Parathyroid adenoma (tissue), 2 donors: ENCODE measurements around the gene GFRA3.

Experiments used
- H2AFZ ChIP-seq: fragments of 300-600 bp; sonication (generic); one replicate; pipeline ENCODE4 v1.7.0; 2017; ENCODE audit warnings: antibody characterized with exemption, mild to moderate bottlenecking
- H3K27ac ChIP-seq: fragments of 300-600 bp; sonication (generic); one replicate; pipeline ENCODE4 v1.7.0; 2017
- H3K27me3 ChIP-seq: fragments of 300-600 bp; sonication (generic); one replicate; pipeline ENCODE4 v1.7.0; 2017; ENCODE audit warnings: low read length; ENCODE audit not compliant: control insufficient read depth, insufficient read depth
- H3K36me3 ChIP-seq: fragments of 300-600 bp; sonication (generic); one replicate; pipeline ENCODE4 v1.7.0; 2017; ENCODE audit warnings: low read length; ENCODE audit not compliant: control insufficient read depth, insufficient read depth
- H3K4me1 ChIP-seq: fragments of 300-600 bp; sonication (generic); one replicate; pipeline ENCODE4 v1.7.0; 2017; ENCODE audit warnings: control low read depth
- H3K4me2 ChIP-seq: fragments of 300-600 bp; sonication (generic); one replicate; pipeline ENCODE4 v1.7.0; 2017; ENCODE audit warnings: low read length
- H3K4me3 ChIP-seq: fragments of 300-600 bp; sonication (generic); one replicate; pipeline ENCODE4 v1.7.0; 2017; ENCODE audit warnings: low read depth, low read length
- H3K79me2 ChIP-seq: fragments of 300-600 bp; sonication (generic); one replicate; pipeline ENCODE4 v1.7.0; 2017; ENCODE audit warnings: control low read depth
- H3K9ac ChIP-seq: fragments of 300-600 bp; sonication (generic); one replicate; pipeline ENCODE4 v1.7.0; 2017; ENCODE audit warnings: mild to moderate bottlenecking
- H3K9me3 ChIP-seq: fragments of 300-600 bp; sonication (generic); one replicate; pipeline ENCODE4 v1.7.0; 2017; ENCODE audit warnings: low read length; ENCODE audit not compliant: control insufficient read depth
- TF ChIP-seq, protein P1 (sequence below): fragments of 300-600 bp; sonication (generic); IDR thresholded peaks from one replicate; pipeline ENCODE4 v1.7.0; 2017; ENCODE audit warnings: antibody characterized with exemption, mild to moderate bottlenecking
- donor health status: primary hyperparathyroidism.

The GFRA3 gene

GRCh38 chr5:138271281-138271680, 3.1 kb downstream of the GFRA3 start:
- Histone ChIP-seq H3K36me3 (no peaks in the 10 kb centered on the region), H3K4me3 (no peak overlapping the region), H3K79me2 (no peaks in the 10 kb centered on the region), H3K4me2 (no peak overlapping the region), H3K27ac (no peak overlapping the region), H2AFZ (no peak overlapping the region), H3K27me3 (no peaks in the 10 kb centered on the region), H3K9me3 (no peaks in the 10 kb centered on the region), H3K9ac (no peak overlapping the region), H3K4me1 (peaks cover 3% of the 10 kb centered on the region)
- TF ChIP-seq, protein P1, sequence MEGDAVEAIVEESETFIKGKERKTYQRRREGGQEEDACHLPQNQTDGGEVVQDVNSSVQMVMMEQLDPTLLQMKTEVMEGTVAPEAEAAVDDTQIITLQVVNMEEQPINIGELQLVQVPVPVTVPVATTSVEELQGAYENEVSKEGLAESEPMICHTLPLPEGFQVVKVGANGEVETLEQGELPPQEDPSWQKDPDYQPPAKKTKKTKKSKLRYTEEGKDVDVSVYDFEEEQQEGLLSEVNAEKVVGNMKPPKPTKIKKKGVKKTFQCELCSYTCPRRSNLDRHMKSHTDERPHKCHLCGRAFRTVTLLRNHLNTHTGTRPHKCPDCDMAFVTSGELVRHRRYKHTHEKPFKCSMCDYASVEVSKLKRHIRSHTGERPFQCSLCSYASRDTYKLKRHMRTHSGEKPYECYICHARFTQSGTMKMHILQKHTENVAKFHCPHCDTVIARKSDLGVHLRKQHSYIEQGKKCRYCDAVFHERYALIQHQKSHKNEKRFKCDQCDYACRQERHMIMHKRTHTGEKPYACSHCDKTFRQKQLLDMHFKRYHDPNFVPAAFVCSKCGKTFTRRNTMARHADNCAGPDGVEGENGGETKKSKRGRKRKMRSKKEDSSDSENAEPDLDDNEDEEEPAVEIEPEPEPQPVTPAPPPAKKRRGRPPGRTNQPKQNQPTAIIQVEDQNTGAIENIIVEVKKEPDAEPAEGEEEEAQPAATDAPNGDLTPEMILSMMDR, result no peak

- Histone ChIP-seq H3K4me1 (no peaks in the 10 kb centered on the region), H3K36me3 (no peaks in the 10 kb centered on the region), H3K9me3 (no peaks in the 10 kb centered on the region), H2AFZ (no peak overlapping the region), H3K27me3 (no peaks in the 10 kb centered on the region), H3K79me2 (no peaks in the 10 kb centered on the region), H3K9ac (no peak overlapping the region), H3K4me2 (no peak overlapping the region), H3K27ac (no peak overlapping the region), H3K4me3 (no peak overlapping the region)
- TF ChIP-seq, protein P1, result no peak
Measured at GRCh38 chr5:138264183-138264582, 10.2 kb downstream of the GFRA3 start.

DNA sequence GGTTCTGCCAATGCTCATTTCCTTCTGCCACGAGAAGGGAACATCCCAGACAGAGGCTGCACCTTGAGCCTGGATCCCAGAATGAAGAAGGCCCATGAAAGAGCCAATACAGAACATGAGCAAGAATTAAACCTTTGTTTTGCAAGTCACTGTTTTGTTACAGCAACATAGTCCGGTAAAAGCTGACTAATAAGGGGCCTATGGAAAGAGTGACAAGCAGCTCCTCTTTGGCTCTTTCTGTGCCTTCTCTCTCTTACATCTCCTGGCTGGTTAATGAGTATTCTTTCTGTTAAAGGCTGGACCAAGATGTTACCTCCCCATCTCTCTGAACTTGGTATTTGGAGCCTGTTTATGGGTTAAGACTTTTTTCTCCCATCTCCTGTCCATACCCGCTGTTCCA, 10.8 kb downstream of the GFRA3 start:
- H3K27me3 ChIP-seq, result no peaks in the 10 kb centered on the region
- no peak overlapping the region for H2AFZ ChIP-seq
- no peaks in the 10 kb centered on the region for H3K79me2 ChIP-seq
- H3K36me3 ChIP-seq, result no peaks in the 10 kb centered on the region
- no peak overlapping the region for H3K4me3 ChIP-seq
- H3K4me2 ChIP-seq, result no peak overlapping the region
- H3K9ac ChIP-seq, result no peak overlapping the region
- no peak overlapping the region for H3K27ac ChIP-seq
- TF ChIP-seq, protein P1, result no peak
- no peaks in the 10 kb centered on the region for H3K9me3 ChIP-seq
- H3K4me1 ChIP-seq, result no peaks in the 10 kb centered on the region

DNA sequence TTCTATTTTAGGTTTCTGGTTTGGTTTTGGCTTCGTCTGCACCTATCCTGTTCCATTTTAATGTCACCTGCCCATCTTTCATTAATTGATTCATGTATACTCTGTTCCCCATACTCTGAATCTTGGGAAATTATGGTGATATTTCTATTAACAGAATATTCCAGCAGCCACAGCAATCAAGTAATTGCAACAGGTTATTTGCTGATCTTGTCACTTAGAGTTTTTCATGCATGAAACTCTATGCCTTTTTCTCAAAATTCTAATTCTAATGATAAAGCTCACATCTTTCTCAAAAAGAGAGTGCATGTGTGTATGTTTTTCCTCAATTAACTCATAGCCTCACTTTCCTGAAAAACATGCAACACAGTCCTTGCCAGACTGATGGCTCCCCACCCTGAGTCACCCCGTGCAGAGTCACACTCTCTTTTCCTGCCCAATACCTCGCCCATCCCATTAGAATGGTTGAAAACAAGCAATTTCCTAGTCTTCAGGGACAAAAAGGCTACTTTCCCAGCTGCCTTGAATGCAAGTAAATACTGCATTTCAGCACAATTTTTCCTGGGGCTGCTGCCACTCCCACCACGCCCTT, 15.6 kb downstream of the GFRA3 start:
- Histone ChIP-seq H3K4me2 (no peak overlapping the region), H3K9me3 (no peaks in the 10 kb centered on the region), H2AFZ (no peak overlapping the region), H3K4me3 (no peak overlapping the region), H3K36me3 (no peaks in the 10 kb centered on the region), H3K27ac (no peak overlapping the region), H3K9ac (no peak overlapping the region), H3K79me2 (no peaks in the 10 kb centered on the region), H3K27me3 (no peaks in the 10 kb centered on the region), H3K4me1 (no peaks in the 10 kb centered on the region)
- TF ChIP-seq, protein P1, result no peak

DNA sequence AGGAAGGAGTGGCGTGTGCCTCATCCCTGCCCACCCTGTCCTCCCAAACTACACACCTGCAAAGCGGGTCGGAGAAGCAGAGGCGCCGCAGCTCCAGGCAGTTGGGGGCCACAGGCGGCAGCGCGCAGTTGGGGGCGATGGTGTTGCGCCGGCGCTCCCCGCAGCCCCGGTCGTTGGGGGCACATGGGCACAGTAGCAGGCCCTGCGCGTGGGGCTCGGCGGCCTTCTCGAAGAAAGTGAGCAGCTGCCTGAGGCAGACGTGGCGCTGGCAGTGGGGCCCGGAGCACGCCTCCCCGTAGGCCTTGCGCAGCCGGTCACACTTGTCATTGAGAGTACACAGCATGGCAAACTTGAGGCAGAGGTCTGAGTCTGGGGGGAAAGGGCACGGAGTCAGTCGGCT, 16.8 kb downstream of the GFRA3 start:
- H3K27ac ChIP-seq, result no peak overlapping the region
- H2AFZ ChIP-seq, result no peak overlapping the region
- H3K4me2 ChIP-seq, result no peak overlapping the region

More for the DNA sequence above, 16.8 kb downstream of the GFRA3 start:
- H3K4me1 ChIP-seq, result no peaks in the 10 kb centered on the region
- H3K79me2 ChIP-seq, result no peaks in the 10 kb centered on the region
- H3K9me3 ChIP-seq, result no peaks in the 10 kb centered on the region
- H3K36me3 ChIP-seq, result no peaks in the 10 kb centered on the region
- no peaks in the 10 kb centered on the region for H3K27me3 ChIP-seq
- TF ChIP-seq, protein P1, result no peak
- H3K9ac ChIP-seq, result no peak overlapping the region
- H3K4me3 ChIP-seq, result no peak overlapping the region
